ENCODE measurements around the gene SOWAHD. TPM values are rescaled to one million over a fixed set of nuclear protein-coding genes. Genes with fewer than 3 reads are reported as not detected.
"Not testable (repeated sequence)": the region's sequence is repeated elsewhere in the genome, so short reads cannot be mapped to it uniquely, and the experiment has no call there.

Gene SOWAHD
- total and polyA plus RNA-seq, 7 experiments from 2014 or later = 0.50 to 3.1 (median 2.5) TPM

- peak overlapping the region in 2 of 9 donors; percentile 33 to 42 for H3K27ac Mint-ChIP-seq
- H3K36me3 ChIP-seq (ENCODE audit: control insufficient read depth in 2 of 3, insufficient read depth in 3 of 3, low read length in 3 of 3) = peaks cover 0 to 5% (median 0%) of the 10 kb centered on the region in 3 experiments
- no peaks in the 10 kb centered on the region for H3K27me3 ChIP-seq (ENCODE audit: control insufficient read depth in 2 of 2, insufficient read depth in 2 of 2, low read length in 2 of 2)
- ATAC-seq (no peak), DNase-seq (no peak)
- H3K9me3 ChIP-seq (ENCODE audit: control insufficient read depth in 2 of 3, low read length in 3 of 3) = no peaks in the 10 kb centered on the region
- no peaks in the 10 kb centered on the region for H3K27me3 Mint-ChIP-seq
- intact Hi-C loops (cut with micrococcal nuclease) = no loop called here
- H3K4me3 ChIP-seq (ENCODE audit: low read length) = no peak overlapping the region
- no peak overlapping the region for H3K27ac ChIP-seq (ENCODE audit: low read depth, low read length)
- H3K4me1 Mint-ChIP-seq = peaks cover 6 to 24% (median 18%) of the 10 kb centered on the region in 7 donors
- H3K4me1 ChIP-seq (ENCODE audit: control insufficient read depth in 2 of 2, insufficient read depth in 2 of 2, low read length in 2 of 2) = peaks cover under 1 to 8% of the 10 kb centered on the region in 2 donors
- ChIA-PET POLR2A (interaction anchor here (1.1 kb wide), 1 partner anchor 74 kb away, joined by 3 read pairs; no protein-coding TSS in a partner anchor), CTCF (no interaction called here)
- H3K9me3 Mint-ChIP-seq = no peaks in the 10 kb centered on the region
- peak overlapping the region in 1 of 10 donors; percentile 28 for H3K4me3 Mint-ChIP-seq
- no peaks in the 10 kb centered on the region for H3K36me3 Mint-ChIP-seq
Observed at GRCh38 chrX:119762718-119763117, 4.3 kb downstream of the SOWAHD start.

DNA sequence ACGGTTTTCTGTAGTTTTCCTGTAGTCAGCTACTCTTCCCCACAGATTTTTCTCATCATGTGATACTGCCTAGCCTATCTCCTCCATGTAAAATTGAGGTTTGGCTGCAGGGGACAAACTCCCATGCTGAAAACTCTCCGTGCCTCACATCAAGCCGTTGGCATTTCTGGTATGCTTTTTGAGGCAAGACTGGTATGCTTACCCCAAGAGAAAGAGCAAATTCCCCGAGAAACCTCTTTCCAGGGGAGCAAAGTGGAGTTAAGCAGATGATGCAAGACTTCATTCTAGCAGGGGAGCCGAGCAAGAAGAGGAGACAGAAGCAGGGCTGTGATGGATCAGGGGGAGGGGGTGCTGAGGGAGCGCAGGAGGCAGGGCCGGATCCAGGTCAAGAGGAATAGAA, 4.8 kb downstream of the SOWAHD start:
- peaks cover 6 to 24% (median 16%) of the 10 kb centered on the region in 7 donors for H3K4me1 Mint-ChIP-seq
- CTCF ChIA-PET = interaction anchor here (0.6 kb wide), 1 partner anchor 9 kb away, joined by 3 read pairs; no protein-coding TSS in a partner anchor

GRCh38 chrX:119763836-119764387, 5.5 kb downstream of the SOWAHD start:
- POLR2A ChIA-PET = interaction anchor here (1.1 kb wide), 1 partner anchor 28 kb away, joined by 4 read pairs; the partner anchor contains the start of gene RPL39
- Histone ChIP-seq H3K9me3 (ENCODE audit: control insufficient read depth in 2 of 3, low read length in 3 of 3) (no peaks in the 10 kb centered on the region), H3K36me3 (ENCODE audit: control insufficient read depth in 2 of 3, insufficient read depth in 3 of 3, low read length in 3 of 3) (no peaks in the 10 kb centered on the region), H3K27me3 (ENCODE audit: control insufficient read depth in 2 of 2, insufficient read depth in 2 of 2, low read length in 2 of 2) (no peaks in the 10 kb centered on the region), H3K4me1 (ENCODE audit: control insufficient read depth in 2 of 2, insufficient read depth in 2 of 2, low read length in 2 of 2) (peaks cover 0 to 5% of the 10 kb centered on the region in 2 donors), H3K4me3 (ENCODE audit: low read length) (no peak overlapping the region), H3K27ac (ENCODE audit: low read depth, low read length) (no peak overlapping the region)
- Mint-ChIP-seq H3K27ac (peak overlapping the region in 5 of 9 donors; percentile 19 to 78 (median 53)), H3K4me1 (peaks cover 6 to 26% (median 16%) of the 10 kb centered on the region in 7 donors), H3K36me3 (peaks cover 0 to 2% (median 0%) of the 10 kb centered on the region in 5 donors), H3K9me3 (no peaks in the 10 kb centered on the region), H3K4me3 (no peak overlapping the region), H3K27me3 (no peaks in the 10 kb centered on the region)
- ATAC-seq = no peak
- intact Hi-C loops (cut with micrococcal nuclease) = no loop called here
- DNase-seq = no peak
- CTCF ChIA-PET = interaction anchor here (0.6 to 1.0 kb wide), 3 partner anchors 9 to 13 kb away, joined by 3 read pairs; no protein-coding TSS in a partner anchor

More for the DNA sequence above, 4.8 kb downstream of the SOWAHD start:
- Histone ChIP-seq H3K36me3 (ENCODE audit: control insufficient read depth in 2 of 3, insufficient read depth in 3 of 3, low read length in 3 of 3) (peaks cover 0 to 5% (median 0%) of the 10 kb centered on the region in 3 experiments), H3K27me3 (ENCODE audit: control insufficient read depth in 2 of 2, insufficient read depth in 2 of 2, low read length in 2 of 2) (no peaks in the 10 kb centered on the region), H3K4me1 (ENCODE audit: control insufficient read depth in 2 of 2, insufficient read depth in 2 of 2, low read length in 2 of 2) (peaks cover 0 to 5% of the 10 kb centered on the region in 2 donors), H3K9me3 (ENCODE audit: control insufficient read depth in 2 of 3, low read length in 3 of 3) (no peaks in the 10 kb centered on the region), H3K4me3 (ENCODE audit: low read length) (no peak overlapping the region), H3K27ac (ENCODE audit: low read depth, low read length) (no peak overlapping the region)
- H3K27me3 Mint-ChIP-seq = no peaks in the 10 kb centered on the region
- H3K9me3 Mint-ChIP-seq = no peaks in the 10 kb centered on the region
- H3K4me3 Mint-ChIP-seq = peak overlapping the region in 1 of 10 donors; percentile 21
- POLR2A ChIA-PET = no interaction called here
- peaks cover 0 to 2% (median 0%) of the 10 kb centered on the region in 5 donors for H3K36me3 Mint-ChIP-seq
- DNase-seq (no peak), ATAC-seq (no peak)
- H3K27ac Mint-ChIP-seq = peak overlapping the region in 6 of 9 donors; percentile 9 to 59 (median 20)
- intact Hi-C loops (cut with micrococcal nuclease) = no loop called here

- H3K36me3 Mint-ChIP-seq; CTCF ChIA-PET; POLR2A ChIA-PET; DNase-seq; H3K27ac ChIP-seq (ENCODE audit: low read depth, low read length); H3K27me3 Mint-ChIP-seq; H3K36me3 ChIP-seq (ENCODE audit: control insufficient read depth in 2 of 3, insufficient read depth in 3 of 3, low read length in 3 of 3); ATAC-seq; H3K27me3 ChIP-seq (ENCODE audit: control insufficient read depth in 2 of 2, insufficient read depth in 2 of 2, low read length in 2 of 2); H3K4me1 ChIP-seq (ENCODE audit: control insufficient read depth in 2 of 2, insufficient read depth in 2 of 2, low read length in 2 of 2); H3K9me3 ChIP-seq (ENCODE audit: control insufficient read depth in 2 of 3, low read length in 3 of 3); intact Hi-C loops (cut with micrococcal nuclease); H3K27ac Mint-ChIP-seq; H3K4me3 Mint-ChIP-seq; H3K9me3 Mint-ChIP-seq; H3K4me3 ChIP-seq (ENCODE audit: low read length): not testable (repeated sequence)
- peaks cover 0 to 11% (median 3%) of the 10 kb centered on the region in 7 donors for H3K4me1 Mint-ChIP-seq
Observed at GRCh38 chrX:119768436-119768835, 10.0 kb downstream of the SOWAHD start.

DNA sequence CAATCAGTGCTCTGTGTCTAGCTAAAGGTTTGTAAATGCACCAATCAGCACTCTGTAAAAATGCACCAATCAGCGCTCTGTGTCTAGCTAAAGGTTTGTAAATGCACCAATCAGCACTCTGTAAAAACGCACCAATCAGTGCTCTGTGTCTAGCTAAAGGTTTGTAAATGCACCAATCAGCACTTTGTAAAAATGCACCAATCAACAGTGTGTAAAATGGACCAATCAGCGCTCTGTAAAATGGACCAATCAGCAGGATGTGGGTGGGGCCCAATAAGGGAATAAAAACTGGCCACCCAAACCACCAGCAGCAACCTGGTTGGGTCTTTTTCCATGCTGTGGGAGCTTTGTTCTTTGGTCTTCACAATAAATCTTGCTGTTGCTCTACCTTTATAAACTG, 11.0 kb downstream of the SOWAHD start:
- H3K9me3 Mint-ChIP-seq; H3K4me1 Mint-ChIP-seq; H3K27me3 Mint-ChIP-seq; H3K36me3 ChIP-seq (ENCODE audit: control insufficient read depth in 2 of 3, insufficient read depth in 3 of 3, low read length in 3 of 3); ATAC-seq; H3K4me3 ChIP-seq (ENCODE audit: low read length); H3K9me3 ChIP-seq (ENCODE audit: control insufficient read depth in 2 of 3, low read length in 3 of 3); H3K36me3 Mint-ChIP-seq; H3K4me1 ChIP-seq (ENCODE audit: control insufficient read depth in 2 of 2, insufficient read depth in 2 of 2, low read length in 2 of 2); H3K4me3 Mint-ChIP-seq; H3K27ac Mint-ChIP-seq; H3K27ac ChIP-seq (ENCODE audit: low read depth, low read length); DNase-seq; intact Hi-C loops (cut with micrococcal nuclease); H3K27me3 ChIP-seq (ENCODE audit: control insufficient read depth in 2 of 2, insufficient read depth in 2 of 2, low read length in 2 of 2): not testable (repeated sequence)
- POLR2A ChIA-PET = interaction anchor here (0.6 to 1.5 kb wide), 2 partner anchors 11 to 69 kb away, joined by 3 to 6 read pairs; partner anchors contain the start of gene SOWAHD
- CTCF ChIA-PET = interaction anchor here (1.2 kb wide), 1 partner anchor 11 kb away, joined by 5 read pairs; the partner anchor contains the start of gene SOWAHD

- no peaks in the 10 kb centered on the region for H3K4me1 ChIP-seq (ENCODE audit: control insufficient read depth in 2 of 2, insufficient read depth in 2 of 2, low read length in 2 of 2)
- Mint-ChIP-seq H3K4me1 (peaks cover 0 to 6% (median 0%) of the 10 kb centered on the region in 7 donors), H3K36me3 (peaks cover 0 to 4% (median under 1%) of the 10 kb centered on the region in 5 donors), H3K9me3 (peaks cover 0 to 1% (median 0%) of the 10 kb centered on the region in 11 donors), H3K27ac (peak overlapping the region in 2 of 9 donors; percentile 36 to 73), H3K4me3 (peak overlapping the region in 2 of 10 donors; percentile 31 to 54), H3K27me3 (no peaks in the 10 kb centered on the region)
- no peaks in the 10 kb centered on the region for H3K36me3 ChIP-seq (ENCODE audit: control insufficient read depth in 2 of 3, insufficient read depth in 3 of 3, low read length in 3 of 3)
- POLR2A ChIA-PET = interaction anchor here (1.1 to 2.2 kb wide), 2 partner anchors 19 to 26 kb away, joined by 3 to 4 read pairs; no protein-coding TSS in a partner anchor
- intact Hi-C loops (cut with micrococcal nuclease) = loop anchor here in 1 of 2 donors (5.0 kb wide), 1 partner anchor 123 kb away; no protein-coding TSS in a partner anchor
- ATAC-seq (peak; percentile 59), DNase-seq (no peak)
- H3K27me3 ChIP-seq (ENCODE audit: control insufficient read depth in 2 of 2, insufficient read depth in 2 of 2, low read length in 2 of 2) = no peaks in the 10 kb centered on the region
- no peak overlapping the region for H3K27ac ChIP-seq (ENCODE audit: low read depth, low read length)
- CTCF ChIA-PET = interaction anchor here (0.6 to 1.0 kb wide), 2 partner anchors 16 to 98 kb away, joined by 3 to 5 read pairs; partner anchors contain the start of gene RPL39
- H3K9me3 ChIP-seq (ENCODE audit: control insufficient read depth in 2 of 3, low read length in 3 of 3) = no peaks in the 10 kb centered on the region
- H3K4me3 ChIP-seq (ENCODE audit: low read length) = no peak overlapping the region
Observed at GRCh38 chrX:119775517-119776238, 17.3 kb downstream of the SOWAHD start.

All from naive thymus-derived CD4-positive, alpha-beta T cell (primary cell).